ENCODE measurements around the gene PRDM16. TPM values are rescaled to one million over a fixed set of nuclear protein-coding genes. Genes with fewer than 3 reads are reported as not detected.
A peak's percentile ranks its signal among the peaks of the same experiment; 100 is the strongest.

The PRDM16 gene
- total and polyA plus RNA-seq, 2 of the 8 experiments (the other 6 are each of a cell fraction or from before 2014, with no cell fraction given) = 0.39 to 0.43 TPM

DNA sequence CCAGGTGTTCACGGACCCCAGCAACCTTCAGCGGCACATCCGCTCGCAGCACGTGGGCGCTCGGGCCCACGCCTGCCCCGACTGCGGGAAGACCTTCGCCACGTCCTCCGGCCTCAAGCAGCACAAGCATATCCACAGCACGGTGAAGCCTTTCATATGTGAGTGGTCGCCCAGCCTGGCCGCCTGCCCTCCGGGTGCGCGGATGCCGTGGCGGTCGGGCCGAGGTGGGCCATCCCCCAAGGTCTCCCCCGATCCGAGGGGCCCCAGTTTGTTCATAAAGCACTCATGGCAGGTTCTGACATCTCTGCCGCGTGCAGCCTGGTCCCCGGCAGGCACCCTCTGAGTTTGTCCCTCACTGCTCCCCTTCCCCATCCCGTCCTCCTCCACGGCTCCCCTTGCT, 336.5 kb downstream of the PRDM16 start:
- no peak overlapping the region for H3K4me3 ChIP-seq (ENCODE audit: extremely low read depth in 1 of 4, insufficient read depth in 2 of 4, low read depth in 3 of 4, low read length in 4 of 4)
- H3K14ac ChIP-seq (ENCODE audit: insufficient read length) = no peak overlapping the region
- H2AK5ac ChIP-seq (ENCODE audit: low read depth, low read length) = no peak overlapping the region
- no peak overlapping the region for H2BK15ac ChIP-seq (ENCODE audit: low read length)
- H3K9ac ChIP-seq (replicated peaks in 1 of 4; ENCODE audit: extremely low read depth in 1 of 4, low read depth in 3 of 4, low read length in 3 of 4) = no peak overlapping the region
- 93% methylated on average over 24 of the region's 30 CpGs; no CpG with 5 or more reads in 1 of the 2 experiments for WGBS, 2 experiments (ENCODE audit: extremely low coverage in 1 of 2, insufficient coverage in 1 of 2, insufficient read length in 1 of 2, insufficient replicate concordance in 2 of 2, low coverage in 1 of 2, low lambda C conversion rate in 2 of 2, missing lambda C conversion rate in 1 of 2)
- no peak for FAIRE-seq
- POLR2A ChIA-PET (ENCODE audit: partially characterized antibody) = interaction anchor here (0.9 kb wide), 1 partner anchor 9 kb away, joined by 4 read pairs; no protein-coding TSS in a partner anchor
- CTCF ChIA-PET (ENCODE audit: partially characterized antibody) = interaction anchor here (0.6 to 2.2 kb wide), 6 partner anchors 9 to 392 kb away, joined by 3 to 10 read pairs (median 3); no protein-coding TSS in a partner anchor
- no peaks in the 10 kb centered on the region for H3K4me1 ChIP-seq (replicated peaks in 1 of 4; ENCODE audit: control insufficient read depth in 3 of 4, insufficient read depth in 4 of 4, low read length in 3 of 4)
- H3K18ac ChIP-seq (ENCODE audit: extremely low read depth, low read length) = no peak overlapping the region
- no peak overlapping the region for H3K27ac ChIP-seq (ENCODE audit: low read depth, low read length)
- peak overlapping the region; percentile 43; the same call in 1 of the 2 replicates for H4K8ac ChIP-seq (ENCODE audit: extremely low read depth, insufficient read depth, low read length)
- H3K4ac ChIP-seq (replicated peaks; ENCODE audit: insufficient read length, low read depth, low read length) = no peak overlapping the region
- no peak overlapping the region for H3K56ac ChIP-seq (replicated peaks; ENCODE audit: insufficient read length, low read depth, low read length)
- no peak overlapping the region for H3K23ac ChIP-seq (ENCODE audit: insufficient read length)
- H2BK5ac ChIP-seq (ENCODE audit: low read depth, low read length) = no peak overlapping the region
- H3K36me3 ChIP-seq (ENCODE audit: control insufficient read depth in 2 of 4, insufficient read depth in 4 of 4, low read length in 3 of 4) = no peaks in the 10 kb centered on the region; a peak in 2 of 8 replicates
- H2BK12ac ChIP-seq (ENCODE audit: low read depth, low read length) = no peak overlapping the region
- no peak overlapping the region for H2BK120ac ChIP-seq (replicated peaks; ENCODE audit: low read depth, low read length)
- no peak overlapping the region for H2AFZ ChIP-seq (ENCODE audit: low read length)
- DNase-seq (ENCODE audit: low read depth in 1 of 2, low spot score in 2 of 2) = no peak
- H3K27me3 ChIP-seq (replicated peaks in 1 of 4; ENCODE audit: control insufficient read depth in 3 of 4, extremely low read depth in 1 of 4, insufficient read depth in 3 of 4, low read length in 3 of 4) = no peaks in the 10 kb centered on the region
- H3K23me2 ChIP-seq (ENCODE audit: low read depth, low read length) = peaks cover 12% of the 10 kb centered on the region
- H4K91ac ChIP-seq (replicated peaks; ENCODE audit: insufficient read length, low read length) = no peak overlapping the region
- no peaks in the 10 kb centered on the region for H3K79me1 ChIP-seq (ENCODE audit: low read depth, low read length)
- H4K5ac ChIP-seq (ENCODE audit: insufficient read length, low read depth, low read length) = no peak overlapping the region
- no peaks in the 10 kb centered on the region for H3K9me3 ChIP-seq (ENCODE audit: insufficient read depth in 2 of 2, low read depth in 1 of 2, low read length in 1 of 2)
- H3K4me2 ChIP-seq (ENCODE audit: insufficient read depth in 1 of 2, low read depth in 2 of 2, low read length in 2 of 2) = no peak overlapping the region
- no peaks in the 10 kb centered on the region for H3K79me2 ChIP-seq (ENCODE audit: control insufficient read depth in 1 of 2, insufficient read depth in 2 of 2, low read length in 2 of 2)
- no peak overlapping the region for H2BK20ac ChIP-seq (ENCODE audit: low read length)
- peaks cover 0 to 16% of the 10 kb centered on the region in 2 experiments for H4K20me1 ChIP-seq (replicated peaks in 1 of 2; ENCODE audit: control insufficient read depth in 1 of 2, insufficient read depth in 2 of 2, low read length in 2 of 2)
- TF ChIP-seq ZNF274 (IDR thresholded peaks at IDR 0.05; ENCODE audit: borderline replicate concordance, extremely low read depth, low read length) = no peak
- TF ChIP-seq RNF2 (IDR thresholded peaks at IDR 0.05; ENCODE audit: borderline replicate concordance, low read depth, low read length, missing control alignments, poor library complexity, severe bottlenecking) = no peak
- no peak for TF ChIP-seq SP1 (IDR thresholded peaks at IDR 0.05; ENCODE audit: low read depth, low read length)
- no peak for TF ChIP-seq HDAC2 (IDR thresholded peaks at IDR 0.05; ENCODE audit: borderline replicate concordance in 1 of 2, low read depth in 2 of 2, low read length in 2 of 2)
- TF ChIP-seq SP2 (IDR thresholded peaks at IDR 0.05; ENCODE audit: low read length) = no peak
- TF ChIP-seq CREB1 (IDR thresholded peaks at IDR 0.05) = no peak
- no peak for TF ChIP-seq KDM1A (IDR thresholded peaks at IDR 0.05; ENCODE audit: borderline replicate concordance, low read length)
- TF ChIP-seq GTF2F1 (IDR thresholded peaks at IDR 0.05; ENCODE audit: borderline replicate concordance, low read depth, low read length) = no peak
- TF ChIP-seq FOSL1 (IDR thresholded peaks at IDR 0.05; ENCODE audit: insufficient read depth, low read depth, low read length) = no peak
- no peak for TF ChIP-seq KDM4A (IDR thresholded peaks at IDR 0.05; ENCODE audit: low read depth, low read length, severe bottlenecking)
- TF ChIP-seq, protein P1, sequence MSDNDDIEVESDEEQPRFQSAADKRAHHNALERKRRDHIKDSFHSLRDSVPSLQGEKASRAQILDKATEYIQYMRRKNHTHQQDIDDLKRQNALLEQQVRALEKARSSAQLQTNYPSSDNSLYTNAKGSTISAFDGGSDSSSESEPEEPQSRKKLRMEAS (IDR thresholded peaks at IDR 0.05) = no peak
- TF ChIP-seq SIN3A (conservative IDR thresholded peaks at IDR 0.05 in 1 of 2, IDR thresholded peaks at IDR 0.05 in 1 of 2; ENCODE audit: low read depth in 1 of 2, low read length in 2 of 2) = no peak
- TF ChIP-seq ASH2L (IDR thresholded peaks at IDR 0.05; ENCODE audit: low read length) = no peak
- TF ChIP-seq TCF12 (IDR thresholded peaks at IDR 0.05; ENCODE audit: low read depth, low read length) = no peak

All from H1 (cell line).